ENCODE measurements around the gene WDR86. TPM values are rescaled to one million over a fixed set of nuclear protein-coding genes. Genes with fewer than 3 reads are reported as not detected.
A peak's percentile ranks its signal among the peaks of the same experiment; 100 is the strongest.

Gene WDR86
- total and polyA plus RNA-seq, 2 of the 8 experiments (the other 6 are each of a cell fraction or from before 2014, with no cell fraction given), result 12.7 to 15.8 TPM

- TF ChIP-seq KDM4A (IDR thresholded peaks at IDR 0.05; ENCODE audit: low read depth, low read length, severe bottlenecking), result peak; percentile 4
- no peak for TF ChIP-seq ZNF274 (IDR thresholded peaks at IDR 0.05; ENCODE audit: borderline replicate concordance, extremely low read depth, low read length)
- TF ChIP-seq FOSL1 (IDR thresholded peaks at IDR 0.05; ENCODE audit: insufficient read depth, low read depth, low read length), result no peak
- no peak for TF ChIP-seq RBBP5 (IDR thresholded peaks at IDR 0.05; ENCODE audit: borderline replicate concordance, low read depth, low read length)
- TF ChIP-seq RAD21 (IDR thresholded peaks at IDR 0.05 in 1 of 2, conservative IDR thresholded peaks at IDR 0.05 in 1 of 2; ENCODE audit: low read depth in 2 of 2, low read length in 2 of 2), result no peak
- TF ChIP-seq GABPA (IDR thresholded peaks at IDR 0.05; ENCODE audit: borderline replicate concordance, insufficient read depth, low read length), result no peak
Measured at GRCh38 chr7:151382079-151382885, 27.6 kb downstream of the WDR86 start (continued).
